Activated naive CD4-positive, alpha-beta T cell treated with anti-CD3 and anti-CD28 coated beads, Interleukin-2, amount 50 U/mL, for 16 hours (primary cell): Measurements from ENCODE around the gene TTLL12.

ENCODE experiments used
- DNase-seq: peaks from one replicate; pipeline ENCODE4 v3.0.0-alpha.2; 2020

The TTLL12 gene

GRCh38 chr22:43186272-43187170 is at the start of gene TTLL12:
Gene TTLL12, minus strand, starts transcription at chr22:43187134. Its CDS starts 65 bp downstream, at chr22:43187069.
- peak; percentile 63 for DNase-seq

GRCh38 chr22:43235445-43236409 is 48.8 kb upstream of the TTLL12 start:
- DNase-seq: no peak

- no peak for DNase-seq
Measured at GRCh38 chr22:43234264-43234988, 47.5 kb upstream of the TTLL12 start.

GRCh38 chr22:43233529-43233928 is 46.6 kb upstream of the TTLL12 start:
- no peak for DNase-seq

GRCh38 chr22:43232445-43232844 is 45.5 kb upstream of the TTLL12 start:
- DNase-seq: no peak

- no peak for DNase-seq
Measured at GRCh38 chr22:43231724-43232034, 44.7 kb upstream of the TTLL12 start.

GRCh38 chr22:43230971-43231723 is 44.2 kb upstream of the TTLL12 start:
- DNase-seq: peak; percentile 66

- no peak for DNase-seq
Measured at GRCh38 chr22:43230571-43230970, 43.6 kb upstream of the TTLL12 start.

GRCh38 chr22:43228863-43229262 is 41.9 kb upstream of the TTLL12 start:
- DNase-seq: no peak

- no peak for DNase-seq
Measured at GRCh38 chr22:43228330-43228729, 41.4 kb upstream of the TTLL12 start.

- DNase-seq: no peak
Measured at GRCh38 chr22:43227239-43227630, 40.3 kb upstream of the TTLL12 start.

GRCh38 chr22:43226377-43227238 is 39.7 kb upstream of the TTLL12 start:
- no peak for DNase-seq

- DNase-seq: no peak
Measured at GRCh38 chr22:43225609-43226008, 38.7 kb upstream of the TTLL12 start.

- DNase-seq: no peak
Measured at GRCh38 chr22:43222987-43223386, 36.1 kb upstream of the TTLL12 start.

GRCh38 chr22:43222262-43222661 is 35.3 kb upstream of the TTLL12 start:
- DNase-seq: no peak

GRCh38 chr22:43220625-43221380 is 33.9 kb upstream of the TTLL12 start:
- no peak for DNase-seq

GRCh38 chr22:43218786-43219185 is 31.9 kb upstream of the TTLL12 start:
- DNase-seq: no peak

- no peak for DNase-seq
Measured at GRCh38 chr22:43217285-43218030, 30.5 kb upstream of the TTLL12 start.

GRCh38 chr22:43216738-43217137 is 29.8 kb upstream of the TTLL12 start:
- DNase-seq: no peak

- no peak for DNase-seq
Measured at GRCh38 chr22:43213962-43214361, 27.0 kb upstream of the TTLL12 start.
